Activated CD8-positive, alpha-beta memory T cell treated with anti-CD3 and anti-CD28 coated beads, Interleukin-2, amount 50 U/mL, for 1 hour (primary cell): ENCODE results near the gene CDK1.

ENCODE experiments used
- DNase-seq: peaks from one replicate; pipeline ENCODE4 v3.0.0-alpha.2; 2020; ENCODE audit errors: extremely low read depth

Gene CDK1

DNA sequence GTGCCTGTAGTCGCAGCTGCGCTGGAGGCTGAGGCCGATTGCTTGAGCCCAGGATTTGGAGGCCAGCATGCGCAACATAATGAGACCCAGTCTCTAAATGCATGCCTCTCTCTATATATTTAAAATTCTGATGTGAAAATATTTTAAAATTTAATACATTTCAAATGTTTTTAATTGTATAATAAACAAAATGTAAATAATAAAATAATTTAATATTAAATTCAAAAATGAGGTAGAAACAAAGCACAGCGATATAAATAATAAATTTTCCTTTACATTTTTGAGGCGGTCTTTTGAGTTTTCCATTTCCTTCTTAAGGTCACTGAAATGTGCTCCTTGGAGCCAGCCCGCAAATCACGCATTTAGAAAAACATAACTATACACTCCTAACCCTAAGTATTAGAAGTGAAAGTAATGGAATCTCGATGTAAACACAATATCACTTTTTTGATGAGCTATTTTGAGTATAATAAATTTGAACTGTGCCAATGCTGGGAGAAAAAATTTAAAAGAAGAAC lies 523 bp upstream of the CDK1 start:
- no peak for DNase-seq

- DNase-seq: no peak
Observed at GRCh38 chr10:60778971-60779796, 906 bp downstream of the CDK1 start.

DNA sequence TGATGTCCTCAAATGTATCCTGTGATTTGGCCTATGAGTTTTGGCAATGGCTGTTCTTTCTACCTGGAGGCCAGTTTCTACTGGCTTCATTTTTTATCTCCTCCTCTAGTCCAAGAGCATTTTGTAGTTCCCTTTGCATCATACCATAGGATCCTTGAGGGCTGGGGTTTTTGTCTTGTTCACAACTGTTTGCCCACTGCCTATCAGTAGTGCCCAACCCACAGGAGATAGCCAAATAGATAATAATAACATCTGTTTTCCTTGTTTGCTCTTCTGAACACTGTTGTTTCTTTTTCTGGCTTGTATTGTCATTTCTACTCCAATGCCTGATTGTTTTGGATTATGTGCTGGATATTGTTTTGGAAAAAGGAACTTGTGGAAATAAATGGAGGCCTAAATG lies 3.4 kb downstream of the CDK1 start:
- no peak for DNase-seq

GRCh38 chr10:60784641-60785040 lies 6.4 kb downstream of the CDK1 start:
- DNase-seq: no peak

DNA sequence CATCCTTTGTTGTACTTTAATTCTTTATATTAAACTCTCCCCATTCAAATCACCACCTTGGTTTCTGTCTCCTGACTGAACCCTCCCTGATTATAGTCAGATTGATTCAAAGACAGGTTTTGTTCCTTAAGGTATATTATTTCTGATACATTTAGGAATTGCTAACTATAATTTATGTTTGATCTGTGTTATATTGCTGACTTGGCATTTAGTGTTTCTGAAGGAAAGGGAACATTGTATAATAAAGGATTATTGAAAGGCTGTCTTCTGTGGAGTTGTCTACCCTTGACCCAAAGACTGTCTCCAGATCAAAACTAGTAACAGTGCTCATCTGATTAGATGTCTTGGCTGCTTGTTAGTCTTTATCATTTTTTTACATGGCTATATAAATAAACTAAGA lies 10.3 kb downstream of the CDK1 start:
- no peak for DNase-seq

DNA sequence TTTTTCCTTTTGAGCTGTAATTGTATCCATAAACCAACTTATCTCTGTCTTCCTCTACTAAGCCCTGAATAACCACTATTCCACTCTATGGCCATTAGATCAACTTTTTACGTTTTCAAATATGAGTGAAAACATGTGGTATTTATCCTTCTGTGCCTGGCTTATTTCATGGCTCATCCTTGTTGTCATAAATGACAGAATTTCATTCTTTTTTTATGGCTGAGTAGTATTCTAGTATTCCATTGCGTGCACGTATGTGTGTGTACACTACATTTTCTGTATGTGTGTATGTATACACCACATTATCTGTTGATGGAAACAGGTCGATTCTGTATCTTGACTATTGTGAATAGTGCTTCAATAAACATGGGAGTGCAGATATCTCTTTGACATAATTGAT lies 11.1 kb downstream of the CDK1 start:
- DNase-seq: no peak

DNA sequence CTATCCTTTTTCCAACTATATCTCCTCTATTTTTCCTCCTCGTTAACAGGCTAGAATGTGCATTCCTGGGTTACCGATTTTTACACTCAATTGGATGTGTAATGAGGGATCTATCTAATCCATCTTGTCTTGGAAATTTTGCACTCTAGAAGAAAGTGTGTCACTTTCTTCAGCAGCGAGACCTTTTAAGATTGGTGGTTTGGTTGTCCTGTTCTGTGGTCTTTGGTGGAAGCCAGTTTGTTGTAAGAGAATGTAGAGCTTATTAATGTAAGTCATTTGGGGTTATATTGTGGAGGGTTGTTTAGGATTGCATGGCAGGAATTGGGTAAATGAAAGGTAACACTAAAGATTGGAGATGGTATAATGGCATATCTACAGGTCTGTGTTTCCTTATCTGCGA lies 16.7 kb downstream of the CDK1 start:
- DNase-seq: no peak

DNA sequence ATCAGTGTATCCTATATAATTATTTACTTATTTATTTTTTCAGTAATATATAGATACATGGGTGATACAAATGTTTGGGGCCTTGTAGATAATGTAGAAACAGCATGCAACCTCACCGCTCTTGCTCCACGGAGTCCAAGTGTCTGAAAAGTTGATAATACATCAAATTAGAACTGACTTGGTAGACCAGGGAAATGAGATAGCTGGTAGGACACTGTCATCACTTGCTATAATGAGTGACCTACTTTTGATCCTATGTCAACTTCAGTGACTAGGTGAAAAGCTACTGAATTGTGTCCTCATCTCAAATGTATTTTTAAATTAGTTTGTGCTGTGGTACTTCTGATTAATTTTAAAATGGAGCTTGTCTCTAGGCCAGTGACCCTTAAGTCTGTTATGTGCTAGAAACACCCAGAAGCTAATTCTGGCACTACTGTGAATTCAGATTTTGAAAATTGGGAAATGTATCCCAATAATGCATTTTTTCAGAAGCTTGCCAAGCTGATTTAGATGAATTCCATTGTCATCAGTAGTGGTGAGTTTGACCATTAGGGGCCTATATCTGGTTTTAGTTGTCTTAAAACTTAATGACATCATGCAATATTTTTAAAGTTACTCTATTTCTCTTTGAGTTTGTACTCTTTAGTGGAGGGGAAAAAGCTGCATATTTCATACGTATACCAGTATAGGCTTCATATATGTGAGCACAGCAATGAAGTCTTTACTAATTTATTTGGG lies 17.4 kb downstream of the CDK1 start:
- no peak for DNase-seq

GRCh38 chr10:60796481-60796880 lies 18.2 kb downstream of the CDK1 start:
- DNase-seq: no peak

DNA sequence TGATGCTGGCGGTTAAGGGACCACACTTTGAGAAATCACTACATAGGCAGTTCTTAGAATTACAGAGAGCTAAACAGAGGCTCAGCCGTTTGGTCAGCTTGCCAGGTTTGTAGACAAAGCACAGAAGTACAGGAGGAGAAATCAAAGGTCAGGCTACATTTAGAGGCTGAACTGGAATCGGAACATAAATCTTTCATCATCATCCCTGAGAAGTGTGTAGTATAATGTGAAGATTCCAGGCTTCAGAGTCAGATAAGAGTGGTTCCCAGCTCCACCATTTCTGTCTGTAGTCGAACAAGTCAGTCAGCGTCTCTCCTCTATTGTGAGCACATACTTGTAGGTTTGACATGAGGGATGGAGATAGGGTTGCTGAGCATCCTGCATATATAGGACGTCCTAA lies 18.9 kb downstream of the CDK1 start:
- DNase-seq: no peak

- no peak for DNase-seq
Observed at GRCh38 chr10:60798031-60798430, 19.8 kb downstream of the CDK1 start.

GRCh38 chr10:60798870-60799269 lies 20.6 kb downstream of the CDK1 start:
- no peak for DNase-seq

GRCh38 chr10:60799971-60800650 lies 21.8 kb downstream of the CDK1 start:
- DNase-seq: no peak

DNA sequence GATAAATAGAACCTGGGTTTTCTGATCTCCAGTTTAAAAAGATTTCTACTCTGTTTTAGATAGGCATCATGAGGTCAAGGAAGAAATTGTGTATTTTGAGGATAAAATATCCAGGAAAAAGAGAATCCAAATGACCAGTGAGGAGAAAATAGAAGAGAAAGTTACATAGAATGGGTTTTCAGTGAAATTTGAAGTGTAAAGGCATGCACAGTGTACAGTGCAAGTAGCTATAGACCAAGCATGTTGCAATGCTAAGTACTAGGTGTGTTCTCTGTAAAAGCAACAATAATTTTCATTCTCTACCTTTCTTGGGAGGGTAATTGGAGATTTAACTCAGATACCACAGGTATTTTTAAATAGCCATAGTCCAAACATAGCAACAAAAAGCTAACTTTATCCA lies 22.6 kb downstream of the CDK1 start:
- no peak for DNase-seq

- DNase-seq: no peak
Observed at GRCh38 chr10:60801522-60801921, 23.2 kb downstream of the CDK1 start.

DNA sequence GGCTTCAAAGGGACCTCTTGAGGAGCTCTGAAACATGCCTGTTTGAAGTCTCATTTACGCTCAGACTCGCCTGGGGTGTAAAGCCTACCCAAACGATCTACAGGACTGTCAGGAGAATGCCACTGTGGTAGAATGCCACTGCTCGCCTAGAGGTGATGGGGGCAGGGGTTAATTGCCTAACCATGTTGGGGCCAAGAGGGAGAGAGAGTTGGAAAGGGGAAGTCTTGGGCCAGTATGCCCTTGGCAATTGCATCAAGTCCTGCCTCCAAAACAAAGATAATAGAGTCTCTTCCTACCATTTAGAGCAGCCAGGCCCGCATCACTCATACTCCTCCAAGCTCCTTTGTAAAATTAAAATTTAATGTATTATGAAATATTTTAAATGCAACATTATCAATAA lies 25.2 kb downstream of the CDK1 start:
- DNase-seq: no peak

DNA sequence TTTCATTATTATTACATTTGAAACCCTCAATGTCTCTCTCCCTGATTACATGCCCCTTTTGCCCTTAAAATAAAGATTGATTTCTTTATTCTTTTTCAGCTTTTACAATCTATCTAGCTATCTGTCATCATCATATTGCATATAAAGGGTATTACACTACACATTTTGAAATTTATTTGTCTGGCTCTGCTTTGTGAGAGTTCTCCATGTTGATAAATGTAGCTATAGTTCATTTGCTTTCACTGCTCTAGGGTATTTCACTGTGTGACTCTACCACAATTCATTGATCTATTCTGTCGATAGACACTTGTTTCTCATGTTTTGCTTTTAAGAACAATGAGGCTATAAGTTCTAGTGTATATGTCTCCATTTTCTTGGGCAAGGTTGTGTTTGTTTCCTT lies 25.6 kb downstream of the CDK1 start:
- no peak for DNase-seq

DNA sequence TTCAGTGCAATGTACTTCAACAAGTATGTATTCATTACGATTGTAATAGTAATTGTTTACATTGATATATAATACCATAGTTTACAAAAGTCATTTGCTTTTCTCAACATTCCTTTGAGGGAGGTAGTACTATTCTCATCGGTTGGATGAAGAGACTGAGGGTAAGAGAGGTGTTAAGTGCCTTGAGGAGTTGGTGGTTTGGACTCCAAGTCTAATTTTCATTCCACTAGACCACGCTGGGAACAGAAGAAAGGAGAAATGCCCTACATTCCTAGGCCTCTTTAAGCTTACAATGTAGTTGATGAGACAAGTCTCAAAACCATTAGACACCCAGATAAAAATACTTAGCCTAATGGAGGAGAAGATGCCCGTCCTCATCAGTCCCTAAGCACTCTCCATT lies 28.6 kb downstream of the CDK1 start:
- no peak for DNase-seq

DNA sequence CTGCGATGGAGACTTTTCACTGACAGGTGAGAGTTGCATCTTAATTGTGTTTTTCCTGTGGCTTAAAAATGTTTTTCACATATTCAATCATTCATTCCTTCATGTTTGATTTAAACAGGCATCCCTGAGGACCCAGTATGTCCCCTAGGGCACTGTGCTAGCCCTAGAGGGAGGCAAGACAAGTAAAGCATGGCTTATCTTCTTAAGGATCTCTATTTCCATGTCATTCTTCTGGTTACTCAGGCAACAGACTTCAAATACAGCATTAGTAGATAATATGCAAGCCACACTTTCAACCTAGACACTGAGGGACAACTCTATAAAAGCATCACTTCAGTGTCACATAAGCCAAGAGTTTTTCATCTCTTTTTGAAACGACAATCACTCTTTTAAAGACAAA lies 29.2 kb downstream of the CDK1 start:
- no peak for DNase-seq

DNA sequence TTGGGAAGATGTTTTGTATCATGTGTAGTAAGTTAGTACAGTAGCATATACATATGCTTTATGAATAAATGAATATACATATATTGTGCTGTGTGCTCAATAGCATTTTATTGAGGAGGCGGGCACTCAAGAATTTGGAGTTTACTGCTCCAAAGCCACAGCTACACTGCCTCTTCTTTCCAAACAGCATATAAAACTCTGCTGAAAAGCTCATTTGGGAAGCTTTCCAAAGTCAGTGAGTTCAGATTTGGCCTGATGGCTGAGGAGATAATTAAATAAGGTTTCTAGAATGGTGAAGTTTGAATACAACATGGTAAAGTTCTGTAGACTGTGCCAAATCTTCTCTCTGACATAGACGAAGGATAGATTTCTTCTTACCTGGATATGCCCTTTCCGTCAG lies 29.8 kb downstream of the CDK1 start:
- no peak for DNase-seq

- DNase-seq: no peak
Observed at GRCh38 chr10:60809157-60809556, 30.9 kb downstream of the CDK1 start.

GRCh38 chr10:60810437-60811182 lies 32.3 kb downstream of the CDK1 start:
- DNase-seq: no peak
